H9 (cell line): ENCODE data around the gene CRYBB1. TPM values are rescaled to one million over a fixed set of nuclear protein-coding genes. Genes with fewer than 3 reads are reported as not detected.

Experiments used
- DNase-seq: peaks from one replicate; pipeline ENCODE4 v3.0.0-alpha.2; 2017
- H2AFZ ChIP-seq: one replicate; pipeline ENCODE4 v1.6.1; 2013; ENCODE audit warnings: mild to moderate bottlenecking, low read length, control low read depth, moderate library complexity
- H2AK5ac ChIP-seq: 2 replicates; pipeline ENCODE4 v1.6.1; 2013; ENCODE audit warnings: low read length, control low read depth, mixed read lengths; ENCODE audit not compliant: insufficient read length
- H2BK120ac ChIP-seq: one replicate; pipeline ENCODE4 v1.6.1; 2013; ENCODE audit warnings: low read depth, mild to moderate bottlenecking, low read length, control low read depth, inconsistent platforms; ENCODE audit not compliant: poor library complexity, severe bottlenecking
- H2BK12ac ChIP-seq: 2 replicates; pipeline ENCODE4 v1.6.1; 2013; ENCODE audit warnings: low read length, control low read depth, mixed read lengths, low read depth; ENCODE audit not compliant: insufficient read length
- H2BK15ac ChIP-seq: 2 replicates; pipeline ENCODE4 v1.6.1; 2013; ENCODE audit warnings: low read depth, low read length, control low read depth
- H2BK20ac ChIP-seq: one replicate; pipeline ENCODE4 v1.6.1; 2013; ENCODE audit warnings: low read depth, mild to moderate bottlenecking, low read length, control low read depth, inconsistent platforms; ENCODE audit not compliant: poor library complexity, severe bottlenecking
- H2BK5ac ChIP-seq: 2 replicates; pipeline ENCODE4 v1.6.1; 2013; ENCODE audit warnings: low read length, control low read depth, mixed read lengths; ENCODE audit not compliant: insufficient read length
- H3K14ac ChIP-seq: 2 replicates; pipeline ENCODE4 v1.6.1; 2013; ENCODE audit warnings: low read length, control low read depth; ENCODE audit not compliant: insufficient read depth
- H3K18ac ChIP-seq: 2 replicates; pipeline ENCODE4 v1.6.1; 2013; ENCODE audit warnings: low read depth, mild to moderate bottlenecking, mixed read lengths, low read length, control low read depth; ENCODE audit not compliant: insufficient read length
- H3K23ac ChIP-seq: 2 replicates; pipeline ENCODE4 v1.6.1; 2013; ENCODE audit warnings: low read length, control low read depth, mixed read lengths, low read depth; ENCODE audit not compliant: insufficient read length
- H3K23me2 ChIP-seq: 2 replicates; pipeline ENCODE4 v1.6.1; 2013; ENCODE audit warnings: low read depth, mild to moderate bottlenecking, mixed read lengths, low read length, control low read depth; ENCODE audit not compliant: insufficient read length, poor library complexity, severe bottlenecking
- H3K27ac ChIP-seq: 2 replicates; pipeline ENCODE4 v1.5.1; 2013; ENCODE audit warnings: low read length, control low read depth, mixed read lengths, low read depth; ENCODE audit not compliant: insufficient read length
- H3K27me3 ChIP-seq: 2 replicates; pipeline ENCODE4 v1.6.1; 2013; ENCODE audit warnings: low read length, control low read depth, inconsistent platforms; ENCODE audit not compliant: insufficient read depth
- H3K4ac ChIP-seq: 2 replicates; pipeline ENCODE4 v1.6.1; 2013; ENCODE audit warnings: low read depth, mild to moderate bottlenecking, control low read depth, inconsistent platforms, low read length, moderate library complexity
- H3K4me1 ChIP-seq: 2 replicates; pipeline ENCODE4 v1.6.1; 2013; ENCODE audit warnings: low read length, control low read depth, inconsistent platforms; ENCODE audit not compliant: insufficient read depth
- H3K4me2 ChIP-seq: 2 replicates; pipeline ENCODE4 v1.6.1; 2013; ENCODE audit warnings: low read length, control low read depth, mixed read lengths; ENCODE audit not compliant: insufficient read length, insufficient read depth
- H3K56ac ChIP-seq: 2 replicates; pipeline ENCODE4 v1.6.1; 2013; ENCODE audit warnings: low read depth, mild to moderate bottlenecking, mixed read lengths, low read length, control low read depth; ENCODE audit not compliant: insufficient read length
- H3K79me1 ChIP-seq: 2 replicates; pipeline ENCODE4 v1.6.1; 2013; ENCODE audit warnings: low read depth, mild to moderate bottlenecking, moderate library complexity, low read length, control low read depth, inconsistent platforms; ENCODE audit not compliant: insufficient read depth, poor library complexity, severe bottlenecking
- H3K79me2 ChIP-seq: 2 replicates; pipeline ENCODE4 v1.6.1; 2013; ENCODE audit warnings: low read length, control low read depth, inconsistent platforms; ENCODE audit not compliant: insufficient read depth
- H3K9ac ChIP-seq: 2 replicates; pipeline ENCODE4 v1.6.1; 2013; ENCODE audit warnings: low read length, control low read depth, mixed read lengths; ENCODE audit not compliant: insufficient read length; ENCODE audit errors: extremely low read depth
- H3K9me3 ChIP-seq: one replicate; pipeline ENCODE4 v1.6.1; 2013; ENCODE audit warnings: low read depth, low read length, inconsistent platforms; ENCODE audit not compliant: control insufficient read depth
- H3T11ph ChIP-seq: one replicate; pipeline ENCODE4 v1.6.1; 2013; ENCODE audit warnings: mild to moderate bottlenecking, low read length, control low read depth, inconsistent platforms
- H4K20me1 ChIP-seq: one replicate; pipeline ENCODE4 v1.6.1; 2013; ENCODE audit not compliant: control insufficient read depth, insufficient read length, insufficient read depth
- H4K5ac ChIP-seq: 2 replicates; pipeline ENCODE4 v1.6.1; 2013; ENCODE audit warnings: low read depth, mild to moderate bottlenecking, mixed read lengths, low read length, control low read depth; ENCODE audit not compliant: insufficient read length
- H4K8ac ChIP-seq: replicated peaks from 2 replicates; pipeline ENCODE4 v1.6.1; 2013; ENCODE audit warnings: low read length, control low read depth, mixed read lengths, low read depth; ENCODE audit not compliant: insufficient read length
- H4K91ac ChIP-seq: 2 replicates; pipeline ENCODE4 v1.6.1; 2013; ENCODE audit warnings: low read depth, mild to moderate bottlenecking, moderate library complexity, mixed read lengths, low read length, control low read depth; ENCODE audit not compliant: insufficient read length
- H3K27ac Mint-ChIP-seq, 3 experiments: 2 replicates in 2 of 3; 3 replicates in 1 of 3; pipeline ENCODE4 v1.8.0; 2020 to 2021; ENCODE audit warnings: mixed read lengths in 3 of 3, mild to moderate bottlenecking in 1 of 3, moderate library complexity in 1 of 3
- H3K27me3 Mint-ChIP-seq: 2 replicates; pipeline ENCODE4 v1.8.0; 2021; ENCODE audit warnings: low read depth, mild to moderate bottlenecking, moderate library complexity, mixed read lengths
- H3K36me3 Mint-ChIP-seq, 3 experiments: 2 replicates in 2 of 3; 3 replicates in 1 of 3; pipeline ENCODE4 v1.8.0; 2020 to 2021; ENCODE audit warnings: low read depth in 3 of 3, mixed read lengths in 3 of 3; ENCODE audit not compliant: insufficient read depth in 1 of 3
- H3K4me1 Mint-ChIP-seq, 2 experiments: 2 replicates each; pipeline ENCODE4 v1.8.0; 2020; ENCODE audit warnings: mixed read lengths in 2 of 2
- H3K4me3 Mint-ChIP-seq, 2 experiments: 2 replicates in 1 of 2; 3 replicates in 1 of 2; pipeline ENCODE4 v1.8.0; 2020 to 2021; ENCODE audit warnings: mild to moderate bottlenecking in 2 of 2, mixed read lengths in 2 of 2, moderate library complexity in 1 of 2
- H3K9me3 Mint-ChIP-seq, 2 experiments: 2 replicates in 1 of 2; 3 replicates in 1 of 2; pipeline ENCODE4 v1.8.0; 2020; ENCODE audit warnings: mild to moderate bottlenecking in 2 of 2, mixed read lengths in 2 of 2, moderate library complexity in 1 of 2
- CTCF ChIP-seq: fragments of 200-600 bp; sonication (generic); conservative IDR thresholded peaks from 3 replicates; pipeline ENCODE4 v1.8.0; 2021; ENCODE audit warnings: antibody characterized with exemption, mild to moderate bottlenecking
- WGBS: extraction: QIAGEN DNeasy Blood & Tissue Kit; methylation state at CpG from one replicate; pipeline ENCODE4 v1.1.7; 2013; ENCODE audit warnings: missing lambda C conversion rate, low lambda C conversion rate, mixed read lengths; ENCODE audit not compliant: insufficient read length; ENCODE audit errors: extremely low coverage; 5-methylcytosine and 5-hydroxymethylcytosine counted together
- total RNA-seq: library from RNA; stranded (reverse); gene quantifications from 2 replicates; pipeline ENCODE4 v1.2.1, GENCODE V29; 2021

Gene CRYBB1
- total RNA-seq, 1 experiment from 2014 or later: 5.4 TPM

DNA sequence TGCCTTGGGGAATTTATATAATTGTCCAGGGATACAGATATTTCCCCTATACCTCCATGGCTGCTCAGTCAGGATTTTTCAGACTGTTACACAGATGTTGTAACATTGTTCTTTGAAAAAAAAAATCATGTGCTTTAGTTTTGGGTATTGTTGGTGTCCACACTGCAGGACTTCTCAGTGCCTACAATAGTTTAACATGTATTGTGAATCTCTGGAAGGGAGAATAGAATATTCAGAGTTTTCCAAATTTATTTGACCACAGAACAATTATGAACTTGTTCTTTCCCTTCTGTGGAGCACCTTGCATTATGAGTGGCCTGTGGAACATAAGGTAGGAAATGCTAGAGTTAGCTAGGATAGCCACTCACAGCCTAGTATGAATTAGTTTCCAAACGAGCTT, 18.5 kb upstream of the CRYBB1 start:
- Histone ChIP-seq H3K4me1 (peaks cover 4% of the 10 kb centered on the region; the same call in 1 of the 2 replicates), H3K18ac (no peak overlapping the region), H4K5ac (no peak overlapping the region), H3K9ac (no peak overlapping the region), H4K91ac (no peak overlapping the region), H2BK20ac (no peak overlapping the region), H2BK5ac (no peak overlapping the region), H3K4me2 (no peak overlapping the region), H3K56ac (no peak overlapping the region), H2BK120ac (no peak overlapping the region), H4K20me1 (no peaks in the 10 kb centered on the region), H3K23ac (no peak overlapping the region), H3T11ph (no peak overlapping the region), H3K4ac (no peak overlapping the region), H3K14ac (no peak overlapping the region), H2AFZ (no peak overlapping the region), H3K23me2 (no peaks in the 10 kb centered on the region), H2BK12ac (no peak overlapping the region), H2AK5ac (no peak overlapping the region), H2BK15ac (no peak overlapping the region), H3K9me3 (no peaks in the 10 kb centered on the region), H4K8ac (no peak overlapping the region), H3K27ac (no peak overlapping the region), H3K27me3 (no peaks in the 10 kb centered on the region), H3K79me2 (no peaks in the 10 kb centered on the region), H3K79me1 (no peaks in the 10 kb centered on the region)
- no peak for TF ChIP-seq CTCF
- no CpG with 5 or more reads among the region's 1 CpG for WGBS
- Mint-ChIP-seq H3K36me3 (no peaks in the 10 kb centered on the region), H3K9me3 (no peaks in the 10 kb centered on the region), H3K4me3 (no peak overlapping the region), H3K27me3 (no peaks in the 10 kb centered on the region; the same call in 1 of the 2 replicates), H3K4me1 (peaks cover 27 to 29% of the 10 kb centered on the region in 2 experiments), H3K27ac (no peak overlapping the region)
- DNase-seq: no peak
